SK-N-SH (cell line): Measurements from ENCODE around the gene FAM47E. TPM values are rescaled to one million over a fixed set of nuclear protein-coding genes. Genes with fewer than 3 reads are reported as not detected.

Source experiments
- CTCF ChIA-PET: fragments of 300-600, 350-600 bp; formaldehyde crosslinking; extraction: SDS; loops from one replicate; lab custom pipeline; 2021; lab: Yijun Ruan, JAX
- POLR2A ChIA-PET: fragments of 350-600 bp; sonication (Branson Sonifier 250); formaldehyde crosslinking; extraction: SDS; loops from one replicate; lab custom pipeline; 2020; ENCODE audit warnings: antibody characterized with exemption, inconsistent platforms; lab: Yijun Ruan, JAX
- DNase-seq: peaks from one replicate; pipeline ENCODE4 v3.0.0; 2012
- H2AFZ ChIP-seq: fragments of 200-600 bp; sonication (generic); 2 replicates; pipeline ENCODE4 v1.8.1; 2016; ENCODE audit warnings: antibody characterized with exemption, mild to moderate bottlenecking, low read depth
- H3F3A ChIP-seq: fragments of 200-600 bp; sonication (generic); replicated peaks from 2 replicates; pipeline ENCODE3; 2016; ENCODE audit warnings: antibody characterized with exemption, mild to moderate bottlenecking; ENCODE audit not compliant: insufficient read depth
- H3K27ac ChIP-seq, 2 experiments: fragments of 200-500 bp in 1 of 2; fragments of 200-600 bp in 1 of 2; sonication (Bioruptor generic) in 1 of 2; sonication (generic), shearing (Covaris generic) in 1 of 2; 2 replicates each; pipeline versions ENCODE4 v1.5.1 to v1.6.1; 2014 to 2016; ENCODE audit warnings: low read depth in 2 of 2, inconsistent platforms in 1 of 2, low read length in 1 of 2, mild to moderate bottlenecking in 1 of 2, mixed read lengths in 1 of 2
- H3K27me3 ChIP-seq: fragments of 200-600 bp; sonication (generic), shearing (Covaris generic); 2 replicates; pipeline ENCODE4 v1.6.1; 2016; ENCODE audit warnings: mixed run types; ENCODE audit not compliant: insufficient read depth
- H3K36me3 ChIP-seq, 2 experiments: fragments of 200-500 bp in 1 of 2; fragments of 200-600 bp in 1 of 2; sonication (Bioruptor generic) in 1 of 2; sonication (generic) in 1 of 2; replicated peaks in 1 of 2; 2 replicates each; pipeline versions ENCODE3 to v1.5.1; 2014 to 2016; ENCODE audit warnings: low read length in 1 of 2, mild to moderate bottlenecking in 1 of 2; ENCODE audit not compliant: insufficient read depth in 2 of 2, control insufficient read depth in 1 of 2
- H3K4me1 ChIP-seq, 2 experiments: fragments of 200-500 bp in 1 of 2; fragments of 200-600 bp in 1 of 2; sonication (Bioruptor generic) in 1 of 2; sonication (generic), shearing (Covaris generic) in 1 of 2; 2 replicates each; pipeline versions ENCODE4 v1.5.1 to v1.6.1; 2014 to 2016; ENCODE audit warnings: low read depth in 1 of 2, low read length in 1 of 2, mixed run types in 1 of 2; ENCODE audit not compliant: insufficient read depth in 2 of 2, control insufficient read depth in 1 of 2
- H3K4me2 ChIP-seq: fragments of 200-600 bp; sonication (generic), shearing (Covaris generic); 2 replicates; pipeline ENCODE4 v1.6.1; 2017; ENCODE audit warnings: mixed run types
- H3K4me3 ChIP-seq, 2 experiments: fragments of 200-500 bp in 1 of 2; fragments of 200-600 bp in 1 of 2; sonication (Bioruptor generic) in 1 of 2; sonication (generic), shearing (Covaris generic) in 1 of 2; 2 replicates each; pipeline versions ENCODE4 v1.5.1 to v1.8.1; 2014 to 2016; ENCODE audit warnings: low read depth in 2 of 2, inconsistent platforms in 1 of 2, low read length in 1 of 2, mild to moderate bottlenecking in 1 of 2, mixed read lengths in 1 of 2, moderate library complexity in 1 of 2
- H3K79me2 ChIP-seq: fragments of 200-600 bp; sonication (generic); 2 replicates; pipeline ENCODE4 v1.8.1; 2017; ENCODE audit warnings: mild to moderate bottlenecking; ENCODE audit not compliant: insufficient read depth
- H3K9ac ChIP-seq: fragments of 200-600 bp; sonication (generic); 2 replicates; pipeline ENCODE4 v1.6.1; 2017; ENCODE audit warnings: mixed run types
- H3K9me2 ChIP-seq: fragments of 200-600 bp; sonication (generic); 2 replicates; pipeline ENCODE4 v1.6.1; 2017; ENCODE audit warnings: mixed run types
- H3K9me3 ChIP-seq: fragments of 200-600 bp; sonication (generic); 2 replicates; pipeline ENCODE4 v1.6.1; 2017; ENCODE audit warnings: mixed run types, mild to moderate bottlenecking, moderate library complexity
- H4K20me1 ChIP-seq: fragments of 200-600 bp; sonication (generic); 2 replicates; pipeline ENCODE4 v1.6.1; 2017; ENCODE audit warnings: mild to moderate bottlenecking, mixed run types; ENCODE audit not compliant: insufficient read depth
- CTCF ChIP-seq: fragments of 200-600 bp; sonication (generic); IDR thresholded peaks from 2 replicates; pipeline ENCODE4 v1.6.1; 2017; ENCODE audit warnings: antibody characterized with exemption, mild to moderate bottlenecking, moderate library complexity
- EZH2phosphoT487 ChIP-seq: fragments of 200-600 bp; sonication (generic); IDR thresholded peaks from 2 replicates; pipeline ENCODE4 v1.6.1; 2017; ENCODE audit warnings: low read depth, mixed run types, mild to moderate bottlenecking, antibody characterized with exemption, moderate library complexity, borderline replicate concordance
- FOSL2 ChIP-seq: IDR thresholded peaks from 2 replicates; pipeline ENCODE4 v1.4.0; 2012; ENCODE audit warnings: low read depth, mild to moderate bottlenecking, moderate library complexity, borderline replicate concordance
- GABPA ChIP-seq: IDR thresholded peaks from 2 replicates; pipeline ENCODE4 v1.4.0; 2012; ENCODE audit warnings: low read depth, mild to moderate bottlenecking
- GATA2 ChIP-seq: sonication (generic); formaldehyde crosslinking; IDR thresholded peaks from 2 replicates; pipeline ENCODE4 v1.5.0; 2020; ENCODE audit warnings: mild to moderate bottlenecking, missing genetic modification reagents
- IRF3 ChIP-seq: fragments of 150-350 bp; IDR thresholded peaks from 2 replicates; pipeline ENCODE4 v1.6.1; 2016; ENCODE audit warnings: mild to moderate bottlenecking, low read depth, low read length
- JUND ChIP-seq: IDR thresholded peaks from 2 replicates; pipeline ENCODE4 v1.4.0; 2012
- MXI1 ChIP-seq: IDR thresholded peaks from 2 replicates; pipeline ENCODE4 v1.6.1; 2012; ENCODE audit warnings: mild to moderate bottlenecking, low read depth, low read length, improper control_type of control experiment
- NFIC ChIP-seq: IDR thresholded peaks from 2 replicates; pipeline ENCODE4 v1.4.0; 2012; ENCODE audit warnings: borderline replicate concordance
- RAD21 ChIP-seq: IDR thresholded peaks from 2 replicates; pipeline ENCODE4 v1.6.1; 2012; ENCODE audit warnings: mild to moderate bottlenecking, low read length
- RFX5 ChIP-seq: IDR thresholded peaks from 2 replicates; pipeline ENCODE4 v1.6.1; 2012; ENCODE audit warnings: mild to moderate bottlenecking, improper control_type of control experiment, low read length
- RXRA ChIP-seq: IDR thresholded peaks from 2 replicates; pipeline ENCODE4 v1.4.0; 2012; ENCODE audit warnings: low read depth, mild to moderate bottlenecking, borderline replicate concordance
- SIN3A ChIP-seq: IDR thresholded peaks from 2 replicates; pipeline ENCODE4 v1.6.1; 2012; ENCODE audit warnings: low read depth, mild to moderate bottlenecking, low read length, moderate library complexity, borderline replicate concordance
- SMC3 ChIP-seq: IDR thresholded peaks from 2 replicates; pipeline ENCODE4 v1.6.1; 2012; ENCODE audit warnings: low read depth, low read length, improper control_type of control experiment
- TEAD4 ChIP-seq: IDR thresholded peaks from 2 replicates; pipeline ENCODE4 v1.4.0; 2012; ENCODE audit warnings: mild to moderate bottlenecking, borderline replicate concordance; ENCODE audit not compliant: insufficient read depth
- ZBTB33 ChIP-seq: IDR thresholded peaks from 2 replicates; pipeline ENCODE4 v1.4.0; 2012; ENCODE audit warnings: low read depth, borderline replicate concordance
- WGBS: methylation state at CpG from one replicate; pipeline ENCODE4 v1.1.6; 2017; ENCODE audit warnings: low lambda C conversion rate; 5-methylcytosine and 5-hydroxymethylcytosine counted together
- polyA plus RNA-seq, 3 experiments: library from polyadenylated mRNA; depleted of rRNA; stranded (reverse); fragments of >200 nt; gene quantifications; 2 replicates each; pipeline ENCODE4 v1.2.3, GENCODE V29; 2012
- TF ChIP-seq, protein P1 (sequence below): IDR thresholded peaks from 2 replicates; pipeline ENCODE4 v1.6.1; 2012; ENCODE audit warnings: mild to moderate bottlenecking, low read depth, low read length, moderate library complexity

FAM47E gene
- polyA plus RNA-seq, 1 of the 3 experiments (the other 2 are of a cell fraction), result 1.8 TPM

GRCh38 chr4:76305971-76306881 is 54.7 kb downstream of the FAM47E start, which contains the start of gene STBD1 (continued):
- TF ChIP-seq ZBTB33, result no peak
- TF ChIP-seq JUND, result no peak
- peak; percentile 30; the same call in 1 of the 2 replicates for TF ChIP-seq GABPA
- TF ChIP-seq GATA2 (CRISPR knock-in tag), result no peak; the same call in 1 of the 2 replicates
- no peak for TF ChIP-seq EZH2phosphoT487
- TF ChIP-seq NFIC, result no peak; the same call in 1 of the 2 replicates
- TF ChIP-seq, protein P1, sequence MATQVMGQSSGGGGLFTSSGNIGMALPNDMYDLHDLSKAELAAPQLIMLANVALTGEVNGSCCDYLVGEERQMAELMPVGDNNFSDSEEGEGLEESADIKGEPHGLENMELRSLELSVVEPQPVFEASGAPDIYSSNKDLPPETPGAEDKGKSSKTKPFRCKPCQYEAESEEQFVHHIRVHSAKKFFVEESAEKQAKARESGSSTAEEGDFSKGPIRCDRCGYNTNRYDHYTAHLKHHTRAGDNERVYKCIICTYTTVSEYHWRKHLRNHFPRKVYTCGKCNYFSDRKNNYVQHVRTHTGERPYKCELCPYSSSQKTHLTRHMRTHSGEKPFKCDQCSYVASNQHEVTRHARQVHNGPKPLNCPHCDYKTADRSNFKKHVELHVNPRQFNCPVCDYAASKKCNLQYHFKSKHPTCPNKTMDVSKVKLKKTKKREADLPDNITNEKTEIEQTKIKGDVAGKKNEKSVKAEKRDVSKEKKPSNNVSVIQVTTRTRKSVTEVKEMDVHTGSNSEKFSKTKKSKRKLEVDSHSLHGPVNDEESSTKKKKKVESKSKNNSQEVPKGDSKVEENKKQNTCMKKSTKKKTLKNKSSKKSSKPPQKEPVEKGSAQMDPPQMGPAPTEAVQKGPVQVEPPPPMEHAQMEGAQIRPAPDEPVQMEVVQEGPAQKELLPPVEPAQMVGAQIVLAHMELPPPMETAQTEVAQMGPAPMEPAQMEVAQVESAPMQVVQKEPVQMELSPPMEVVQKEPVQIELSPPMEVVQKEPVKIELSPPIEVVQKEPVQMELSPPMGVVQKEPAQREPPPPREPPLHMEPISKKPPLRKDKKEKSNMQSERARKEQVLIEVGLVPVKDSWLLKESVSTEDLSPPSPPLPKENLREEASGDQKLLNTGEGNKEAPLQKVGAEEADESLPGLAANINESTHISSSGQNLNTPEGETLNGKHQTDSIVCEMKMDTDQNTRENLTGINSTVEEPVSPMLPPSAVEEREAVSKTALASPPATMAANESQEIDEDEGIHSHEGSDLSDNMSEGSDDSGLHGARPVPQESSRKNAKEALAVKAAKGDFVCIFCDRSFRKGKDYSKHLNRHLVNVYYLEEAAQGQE, result no peak
- 0 out of 2 replicates have a peak, but pooled peaks have one; percentile 16 for TF ChIP-seq RFX5
- TF ChIP-seq SIN3A, result 0 out of 2 replicates have a peak, but pooled peaks have one; percentile 19

DNA sequence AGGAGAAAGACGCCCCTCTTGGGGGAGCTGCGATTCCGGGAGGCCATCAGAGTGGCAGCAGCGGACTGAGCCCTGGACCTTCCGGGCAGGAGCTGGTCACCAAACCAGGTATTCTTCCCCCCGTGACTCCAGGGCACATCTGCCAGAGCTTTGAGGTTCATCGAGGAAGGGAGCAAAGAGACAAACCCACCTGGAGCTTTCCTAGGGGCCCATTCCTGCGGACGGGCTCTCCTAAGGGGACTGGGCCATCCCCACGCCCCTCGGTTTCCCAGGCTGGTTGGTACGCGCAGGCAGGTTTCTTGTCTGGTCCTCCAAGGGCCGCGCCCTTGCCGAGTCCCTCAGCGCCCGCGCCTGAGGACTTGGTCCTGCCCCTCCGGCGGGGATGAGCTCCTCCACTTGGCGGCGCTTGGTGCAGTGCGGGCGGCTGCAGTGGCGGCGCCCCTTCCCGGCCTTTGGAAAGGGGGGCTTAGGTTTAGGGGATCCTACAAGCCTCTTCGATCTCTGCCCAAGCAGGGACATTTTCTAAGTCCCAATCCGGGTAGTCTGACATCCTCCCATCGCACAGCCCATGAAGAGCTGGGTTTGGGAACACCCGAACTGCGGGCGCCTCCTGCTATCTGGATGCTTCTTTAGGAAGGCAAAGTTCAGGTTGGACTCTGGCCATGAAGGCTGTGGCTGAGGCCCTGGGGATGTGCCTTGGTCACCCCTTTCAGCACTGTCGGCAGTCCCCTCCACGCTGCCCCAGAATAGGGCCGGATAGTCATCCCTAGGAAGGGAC is 55.5 kb downstream of the FAM47E start:
- peak; percentile 77 for DNase-seq
- H3K4me1 ChIP-seq, result peaks cover 3 to 37% of the 10 kb centered on the region in 2 experiments; a peak in 2 of 4 replicates
- POLR2A ChIA-PET, result interaction anchor here (0.6 to 2.0 kb wide), 7 partner anchors 51 to 175 kb away, joined by 3 to 13 read pairs (median 6); partner anchors contain the start of genes FAM47E and SCARB2
- TF ChIP-seq MXI1 (0 out of 2 replicates have a peak, but pooled peaks have one; percentile 19), TEAD4 (no peak), RXRA (no peak), FOSL2 (no peak), SIN3A (no peak; the same call in 1 of the 2 replicates), CTCF (peak; percentile 62), IRF3 (no peak), GATA2 (CRISPR knock-in tag) (no peak), RAD21 (peak; percentile 19; the same call in 1 of the 2 replicates), SMC3 (0 out of 2 replicates have a peak, but pooled peaks have one; percentile 16)
- TF ChIP-seq, all 33 proteins: peak for 4
- H3K27ac ChIP-seq, result peak overlapping the region; percentile 83 to 92
- H2AFZ ChIP-seq, result peak overlapping the region; percentile 93; the same call in 1 of the 2 replicates
- CTCF ChIA-PET, result interaction anchor here (0.9 to 5.4 kb wide), 22 partner anchors 10 to 451 kb away, joined by 3 to 55 read pairs (median 4); partner anchors contain the start of genes CCDC158 and FAM47E
- 4% methylated on average over 24 of the region's 37 CpGs for WGBS
- H4K20me1 ChIP-seq, result no peaks in the 10 kb centered on the region
- H3K36me3 ChIP-seq, result peaks cover 10 to 16% of the 10 kb centered on the region in 2 experiments
- H3K4me2 ChIP-seq, result peak overlapping the region; percentile 94
- peaks cover 9% of the 10 kb centered on the region for H3F3A ChIP-seq
- peak overlapping the region; percentile 85 for H3K9ac ChIP-seq
- peaks cover 30% of the 10 kb centered on the region; the same call in 1 of the 2 replicates for H3K79me2 ChIP-seq
- no peaks in the 10 kb centered on the region for H3K27me3 ChIP-seq
- H3K9me3 ChIP-seq, result no peaks in the 10 kb centered on the region
- H3K4me3 ChIP-seq, result peak overlapping the region; percentile 92
- no peaks in the 10 kb centered on the region for H3K9me2 ChIP-seq
